ENCODE data around the gene ZDHHC14. TPM values are rescaled to one million over a fixed set of nuclear protein-coding genes. Genes with fewer than 3 reads are reported as not detected.
"Not testable (repeated sequence)": the region's sequence is repeated elsewhere in the genome, so short reads cannot be mapped to it uniquely, and the experiment has no call there.

The ZDHHC14 gene
- total RNA-seq, 1 donor from 2014 or later, result 10.0 TPM

DNA sequence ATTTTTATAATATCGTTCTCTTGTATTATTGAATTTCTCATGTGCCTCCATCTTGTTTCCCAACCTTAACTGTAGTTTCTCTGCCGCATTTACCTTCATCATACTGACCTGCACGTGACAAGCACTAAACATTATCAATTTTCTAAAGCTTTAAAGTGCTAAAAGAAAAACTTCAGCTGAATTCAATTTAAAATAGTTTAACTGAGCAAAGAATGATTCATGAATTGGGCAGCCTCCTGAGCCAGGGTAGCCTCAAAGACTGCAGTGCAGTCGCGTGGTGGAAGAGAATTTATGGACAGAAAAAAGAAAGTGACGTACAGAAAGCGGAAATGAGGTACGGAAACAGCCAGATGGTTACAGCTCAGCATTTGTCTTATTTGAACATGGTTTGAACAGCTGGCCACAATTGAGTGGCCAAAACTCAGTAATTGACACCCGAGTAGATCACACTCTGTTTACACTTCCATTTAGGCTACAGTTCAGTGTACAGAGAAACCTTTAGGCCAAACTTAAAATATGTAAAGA, 4.2 kb upstream of the ZDHHC14 start:
- no peak for ATAC-seq
- intact Hi-C loops (cut with micrococcal nuclease), result no loop called here

GRCh38 chr6:157379656-157380457, 1.1 kb upstream of the ZDHHC14 start:
- intact Hi-C loops (cut with micrococcal nuclease), result no loop called here
- ATAC-seq, result peak; percentile 92
- peak; percentile 93 for DNase-seq

More for the DNA sequence above, 4.2 kb upstream of the ZDHHC14 start:
- no peak for DNase-seq

DNA sequence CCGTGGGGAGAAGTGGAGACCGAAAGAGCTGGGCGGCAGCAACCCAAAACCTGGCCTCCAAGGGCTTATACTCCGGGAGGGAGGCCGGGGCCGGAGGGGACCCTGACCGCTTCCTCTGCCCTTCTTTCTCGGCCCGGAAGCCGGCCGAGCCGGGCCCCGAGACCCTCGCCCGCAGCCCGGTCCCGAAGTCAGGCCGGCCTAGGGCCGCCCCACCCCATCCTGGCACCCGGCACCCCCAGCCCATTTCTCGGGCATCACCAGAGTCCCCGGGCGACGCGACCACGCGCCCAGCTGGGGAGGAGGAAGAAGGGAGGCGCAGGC, 572 bp upstream of the ZDHHC14 start:
- ATAC-seq (no peak), DNase-seq (no peak)
- intact Hi-C loops (cut with micrococcal nuclease), result no loop called here

DNA sequence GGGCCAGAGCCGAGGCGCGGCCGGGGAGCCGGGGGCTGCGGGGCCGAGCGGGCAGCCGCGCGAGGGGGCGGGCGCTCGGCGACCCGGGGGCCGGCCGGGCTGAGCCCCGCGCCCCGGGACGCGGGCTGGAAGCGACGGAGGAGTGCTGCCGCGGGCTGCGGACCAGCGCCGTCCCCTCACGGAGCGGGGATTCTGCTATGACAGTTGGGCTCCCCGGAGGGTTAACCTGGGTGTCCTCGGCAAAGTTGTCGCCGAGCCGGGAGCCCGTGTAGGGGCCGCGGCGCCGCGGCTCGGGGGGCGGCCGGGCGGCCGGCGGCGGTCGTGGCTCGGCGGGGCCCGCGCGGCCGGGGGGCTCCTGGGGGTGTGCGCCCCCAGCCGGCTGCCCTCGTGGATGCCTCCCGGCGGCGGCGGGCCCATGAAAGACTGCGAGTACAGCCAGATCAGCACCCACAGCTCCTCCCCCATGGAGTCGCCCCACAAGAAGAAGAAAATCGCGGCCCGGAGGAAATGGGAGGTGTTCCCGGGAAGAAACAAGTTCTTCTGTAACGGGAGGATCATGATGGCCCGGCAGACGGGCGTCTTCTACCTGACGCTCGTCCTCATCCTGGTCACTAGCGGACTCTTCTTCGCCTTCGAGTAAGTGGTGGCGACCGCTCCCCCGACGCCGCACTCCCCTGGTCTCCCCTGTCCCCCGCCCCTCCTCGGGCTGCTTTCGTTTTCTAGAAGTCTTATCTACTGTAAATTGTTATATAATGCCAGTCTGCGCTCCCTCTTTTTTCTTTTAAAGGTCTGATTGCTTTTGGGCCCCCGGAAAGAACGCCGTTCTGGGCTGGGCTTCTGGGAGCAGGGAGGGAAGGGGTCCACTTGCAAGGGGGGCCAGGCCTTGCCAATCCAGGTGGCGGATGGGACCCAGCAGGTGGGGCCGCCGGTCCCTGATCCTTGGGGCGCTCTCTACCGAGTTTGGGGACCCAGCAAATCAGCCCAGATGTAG, 936 bp downstream of the ZDHHC14 start:
- intact Hi-C loops (cut with micrococcal nuclease), result no loop called here
- ATAC-seq (no peak), DNase-seq (peak; percentile 80)

GRCh38 chr6:157382821-157383220, 1.8 kb downstream of the ZDHHC14 start:
- DNase-seq (no peak), ATAC-seq (no peak)
- intact Hi-C loops (cut with micrococcal nuclease), result no loop called here

- intact Hi-C loops (cut with micrococcal nuclease), result no loop called here
- no peak for ATAC-seq
Measured at GRCh38 chr6:157383471-157383870, 2.5 kb downstream of the ZDHHC14 start.

GRCh38 chr6:157384962-157385361, 4.0 kb downstream of the ZDHHC14 start:
- intact Hi-C loops (cut with micrococcal nuclease); DNase-seq; ATAC-seq: not testable (repeated sequence)

More at GRCh38 chr6:157383471-157383870, 2.5 kb downstream of the ZDHHC14 start:
- DNase-seq, result no peak

- intact Hi-C loops (cut with micrococcal nuclease), result no loop called here
- DNase-seq, result no peak
Measured at GRCh38 chr6:157385482-157385881, 4.5 kb downstream of the ZDHHC14 start.

DNA sequence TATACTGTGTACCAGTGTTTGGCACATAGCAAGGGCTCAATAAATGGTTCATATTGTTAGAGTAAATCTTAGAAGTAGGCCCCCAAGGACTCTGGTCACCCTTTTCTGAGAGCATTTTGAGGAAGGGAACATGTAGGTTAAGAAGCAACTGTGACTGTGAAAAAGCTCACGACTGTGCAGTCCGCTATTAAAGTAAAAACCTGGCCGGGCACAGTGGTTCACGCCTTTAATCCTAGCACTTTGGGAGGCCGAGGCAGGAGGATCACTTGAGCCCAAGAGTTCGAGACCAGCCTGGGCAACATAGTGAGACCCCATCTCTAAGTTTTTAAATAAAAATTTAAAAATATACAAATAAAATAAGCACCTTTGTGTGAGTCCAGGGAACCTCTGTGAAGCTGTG, 5.0 kb downstream of the ZDHHC14 start:
- intact Hi-C loops (cut with micrococcal nuclease), result no loop called here
- DNase-seq (no peak), ATAC-seq (no peak)

More at GRCh38 chr6:157385482-157385881, 4.5 kb downstream of the ZDHHC14 start:
- no peak for ATAC-seq

DNA sequence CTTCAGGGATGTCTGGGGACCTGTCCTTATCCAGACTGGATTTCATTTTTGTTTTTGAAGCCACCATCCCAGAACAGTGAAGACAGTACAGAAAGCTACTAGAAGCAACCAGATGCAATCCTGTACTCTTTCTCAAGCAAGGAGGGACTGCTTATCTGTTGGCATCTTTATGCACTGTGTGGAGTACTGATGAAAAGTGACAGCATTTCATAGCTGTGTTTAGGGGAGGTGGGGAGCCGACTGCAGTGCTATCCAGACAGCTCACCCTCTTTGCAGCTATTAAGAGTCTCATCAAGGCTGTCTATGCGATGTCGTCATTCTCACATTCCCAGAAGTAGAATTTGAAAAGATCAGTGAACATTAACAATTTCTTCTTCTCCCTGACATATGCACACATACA, 5.5 kb downstream of the ZDHHC14 start:
- intact Hi-C loops (cut with micrococcal nuclease), result no loop called here
- no peak for DNase-seq
- ATAC-seq, result no peak

- intact Hi-C loops (cut with micrococcal nuclease), result no loop called here
- DNase-seq, result no peak
Measured at GRCh38 chr6:157388924-157389323, 7.9 kb downstream of the ZDHHC14 start.

DNA sequence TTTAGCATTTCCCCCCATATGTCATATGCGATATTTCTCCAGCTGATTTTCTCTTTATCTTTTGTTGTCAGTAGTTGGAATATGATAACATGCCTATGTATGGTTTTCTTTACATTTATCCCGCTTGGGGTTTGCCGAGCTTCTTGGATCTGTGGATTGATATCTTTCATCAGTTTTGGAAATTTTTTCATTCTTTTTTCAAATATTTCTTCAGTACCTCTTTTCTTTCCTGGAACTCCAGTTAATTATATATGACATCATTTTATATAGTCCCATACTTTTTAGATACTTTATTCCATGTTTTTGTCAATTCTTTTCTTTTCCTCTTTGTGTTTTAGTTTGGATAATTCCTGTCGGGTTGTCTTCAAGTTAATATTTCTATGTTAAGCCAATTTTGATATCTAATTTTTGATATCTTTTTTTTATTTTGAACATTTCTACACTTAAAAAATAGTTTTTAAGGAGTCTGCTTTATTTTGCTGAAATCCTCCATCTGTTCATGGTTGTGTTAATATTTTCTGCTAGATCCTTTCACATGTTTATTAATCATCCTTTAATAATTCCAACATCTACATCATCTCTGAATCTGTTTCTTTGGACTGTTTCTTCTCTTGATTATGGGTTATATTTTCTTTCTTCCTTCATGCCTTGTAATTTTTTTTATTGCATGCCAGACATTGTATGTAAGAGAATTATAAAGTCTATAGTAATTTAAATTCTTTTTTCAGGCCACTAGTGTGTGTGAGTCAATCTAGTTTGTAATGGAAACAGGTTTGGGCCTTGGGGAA, 9.5 kb downstream of the ZDHHC14 start:
- intact Hi-C loops (cut with micrococcal nuclease), result no loop called here
- no peak for DNase-seq
- ATAC-seq, result no peak

More at GRCh38 chr6:157388924-157389323, 7.9 kb downstream of the ZDHHC14 start:
- ATAC-seq, result no peak

DNA sequence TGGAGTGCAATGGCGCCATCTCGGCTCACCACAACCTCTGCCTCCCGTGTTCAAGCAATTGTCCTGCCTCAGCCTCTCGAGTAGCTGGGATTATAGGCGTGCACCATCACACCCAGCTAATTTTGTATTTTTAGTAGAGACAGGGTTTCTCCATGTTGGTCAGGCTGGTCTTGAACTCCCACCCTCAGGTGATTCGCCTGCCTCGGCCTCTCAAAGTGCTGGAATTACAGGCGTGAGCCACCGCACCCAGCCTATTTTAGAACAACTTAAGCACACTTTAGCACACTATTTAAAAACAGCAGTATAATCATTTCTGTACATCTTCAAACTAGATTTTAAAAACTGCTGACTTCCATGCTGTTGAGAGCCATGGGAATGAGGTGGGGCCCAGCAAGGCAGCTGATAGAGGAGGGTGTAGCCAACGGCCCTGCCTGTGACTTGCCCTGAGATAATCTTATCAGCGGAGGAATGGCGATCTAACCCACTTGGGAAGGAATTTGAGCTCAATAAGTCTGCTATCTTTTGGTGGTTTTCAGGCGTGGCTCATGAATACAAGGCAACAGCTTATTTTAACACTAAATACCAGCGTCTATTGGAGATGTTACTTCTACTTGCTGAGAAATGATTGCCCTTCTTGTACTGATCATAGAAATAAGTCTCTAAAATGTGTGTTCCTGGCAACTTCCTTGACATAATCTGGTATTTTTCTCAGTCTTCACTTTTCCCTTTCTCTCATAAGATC, 12.1 kb downstream of the ZDHHC14 start:
- intact Hi-C loops (cut with micrococcal nuclease), result no loop called here
- DNase-seq, result no peak
- peak; percentile 39 for ATAC-seq

DNA sequence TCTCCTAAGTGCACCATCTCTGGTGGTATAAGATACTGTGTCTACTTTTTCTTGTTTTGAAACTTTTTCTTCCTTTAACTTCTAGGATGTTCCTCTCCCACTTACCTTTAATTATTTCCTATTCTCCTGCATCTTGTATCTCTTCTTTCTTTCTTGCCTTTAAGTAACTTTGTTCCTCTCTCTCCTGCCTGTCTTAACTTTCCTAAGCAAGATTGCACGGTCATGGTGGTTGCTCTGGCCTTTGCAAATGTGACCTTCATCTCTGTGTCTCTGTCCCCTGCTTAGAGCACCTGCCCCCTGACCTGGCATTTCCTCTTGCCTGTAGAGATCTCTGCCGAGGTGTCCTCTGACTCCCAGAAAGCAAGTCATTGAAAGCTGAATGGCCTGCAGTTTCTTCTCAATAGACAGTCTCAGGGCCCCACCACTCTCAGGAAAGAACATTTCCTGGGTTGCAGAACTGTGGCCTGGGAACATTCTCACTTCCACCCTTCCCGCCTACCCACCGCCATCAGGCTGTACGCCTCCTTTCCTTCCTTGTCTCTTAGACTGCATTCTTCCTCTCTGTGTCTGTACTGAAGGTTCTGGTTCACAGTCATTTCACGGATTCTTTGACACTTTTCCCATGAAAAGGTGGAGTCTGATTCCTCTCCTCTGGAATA, 12.8 kb downstream of the ZDHHC14 start:
- intact Hi-C loops (cut with micrococcal nuclease), result no loop called here
- ATAC-seq, result peak; percentile 33

GRCh38 chr6:157395199-157395598, 14.2 kb downstream of the ZDHHC14 start:
- DNase-seq; ATAC-seq; intact Hi-C loops (cut with micrococcal nuclease): not testable (repeated sequence)

More for the DNA sequence above, 12.8 kb downstream of the ZDHHC14 start:
- no peak for DNase-seq

- peak; percentile 64 for ATAC-seq
- no peak for DNase-seq
- intact Hi-C loops (cut with micrococcal nuclease), result no loop called here
Measured at GRCh38 chr6:157396026-157396425, 15.0 kb downstream of the ZDHHC14 start.

DNA sequence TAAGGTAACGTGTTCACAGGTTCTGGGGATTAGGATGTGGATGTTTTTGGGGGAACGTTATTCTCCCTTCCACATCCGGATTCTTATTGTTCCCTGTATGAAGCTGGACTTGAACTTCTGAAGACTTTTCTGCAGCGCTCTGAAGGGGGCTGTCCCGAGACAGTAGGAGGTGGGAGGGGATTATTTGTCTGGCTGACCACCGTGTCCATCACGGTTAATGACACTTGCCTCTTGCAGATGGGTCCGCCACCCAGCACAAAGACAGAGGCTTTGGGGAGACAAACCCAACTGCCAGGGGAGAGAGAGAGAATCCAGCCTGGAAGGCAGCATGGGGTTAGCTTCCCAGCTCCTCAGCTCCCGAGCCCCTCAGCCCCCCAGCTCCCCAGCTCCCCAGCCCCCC, 16.7 kb downstream of the ZDHHC14 start:
- no peak for ATAC-seq
- intact Hi-C loops (cut with micrococcal nuclease), result no loop called here
- no peak for DNase-seq

GRCh38 chr6:157398151-157398550, 17.2 kb downstream of the ZDHHC14 start:
- intact Hi-C loops (cut with micrococcal nuclease), result no loop called here
- ATAC-seq (no peak), DNase-seq (no peak)

Data from left ventricle myocardium superior (tissue), 1 donor.